Spleen (tissue), 11 donors: ENCODE data around the gene PIP5KL1. TPM values are rescaled to one million over a fixed set of nuclear protein-coding genes. Genes with fewer than 3 reads are reported as not detected.

ENCODE experiments used
- DNase-seq: peaks from one replicate; pipeline ENCODE4 v3.0.0-alpha.2; 2020
- H3K27ac ChIP-seq, 8 donors: fragments of 200-600 bp; sonication (generic) in 7 of 8; 1 replicate in 4 of 8; 2 replicates in 4 of 8; pipeline versions ENCODE4 v1.5.0 to v1.8.0; 2016 to 2021; ENCODE audit warnings: inconsistent platforms in 4 of 8, mild to moderate bottlenecking in 4 of 8, moderate library complexity in 1 of 8
- H3K27me3 ChIP-seq, 7 donors: fragments of 200-600 bp; sonication (generic) in 6 of 7; replicated peaks in 1 of 7; 1 replicate in 4 of 7; 2 replicates in 3 of 7; pipeline versions ENCODE4 v1.5.0 to v1.8.0; 2016 to 2021; ENCODE audit warnings: inconsistent platforms in 3 of 7, mild to moderate bottlenecking in 1 of 7
- H3K36me3 ChIP-seq, 6 donors: fragments of 200-600 bp; sonication (generic) in 5 of 6; 1 replicate in 4 of 6; 2 replicates in 2 of 6; pipeline versions ENCODE4 v1.5.0 to v1.8.0; 2016 to 2021; ENCODE audit warnings: inconsistent platforms in 2 of 6
- H3K4me1 ChIP-seq, 6 donors: fragments of 200-600 bp; sonication (generic) in 5 of 6; 1 replicate in 3 of 6; 2 replicates in 3 of 6; pipeline versions ENCODE4 v1.5.0 to v1.8.0; 2016 to 2021; ENCODE audit warnings: inconsistent platforms in 3 of 6
- H3K4me3 ChIP-seq, 8 donors: fragments of 200-600 bp; sonication (generic) in 7 of 8; 1 replicate in 4 of 8; 2 replicates in 4 of 8; pipeline versions ENCODE4 v1.5.0 to v1.8.0; 2016 to 2021; ENCODE audit warnings: inconsistent platforms in 4 of 8, mild to moderate bottlenecking in 4 of 8, moderate library complexity in 2 of 8
- H3K9me3 ChIP-seq, 8 donors: fragments of 200-600 bp; sonication (generic) in 7 of 8; 1 replicate in 4 of 8; 2 replicates in 4 of 8; pipeline versions ENCODE4 v1.5.0 to v1.8.0; 2016 to 2021; ENCODE audit warnings: inconsistent platforms in 4 of 8
- CTCF ChIP-seq, 11 experiments: fragments of 200-600 bp in 7 of 11; fragments of 450-650 bp in 4 of 11; sonication (generic) in 4 of 11; IDR thresholded peaks in 8 of 11; conservative IDR thresholded peaks in 3 of 11; 1 replicate in 7 of 11; 2 replicates in 4 of 11; pipeline versions ENCODE4 v1.4.0 to v1.8.0; 2016 to 2021; ENCODE audit warnings: antibody characterized with exemption in 11 of 11, inconsistent platforms in 4 of 11, mild to moderate bottlenecking in 1 of 11
- POLR2A ChIP-seq, 3 donors: fragments of 450-650 bp; IDR thresholded peaks; one replicate each; pipeline ENCODE4 v1.5.1; 2017; ENCODE audit warnings: antibody characterized with exemption in 3 of 3, mild to moderate bottlenecking in 1 of 3
- POLR2AphosphoS5 ChIP-seq, 3 donors: sonication (generic); formaldehyde crosslinking; IDR thresholded peaks; one replicate each; pipeline ENCODE4 v1.5.1; 2017; ENCODE audit warnings: antibody characterized with exemption in 3 of 3
- WGBS, 5 donors: extraction: QIAGEN DNeasy Blood & Tissue Kit in 3 of 5; methylation state at CpG; one replicate each; pipeline versions ENCODE4 v1.1.5 to v1.1.7; 2013 to 2018; 5-methylcytosine and 5-hydroxymethylcytosine counted together
- intact Hi-C: fragments of 100-400 bp; cut with DNase I; formaldehyde crosslinking; loops from one replicate; pipeline ENCODE4 v1.15.0; 2023; ENCODE audit warnings: low total_unique reads
- polyA plus RNA-seq, 3 donors: library from polyadenylated mRNA; stranded (reverse); fragments of 200-250 nt; gene quantifications; one replicate each; pipeline ENCODE4 v1.2.1, GENCODE V29; 2013
- total RNA-seq, 7 donors: library from RNA; depleted of rRNA in 3 of 7; stranded (reverse); fragments of >200 nt in 3 of 7; fragmentation: NEBNext Ultra II Directional in 4 of 7; extraction: Animal tissue kit (Norgen Biotek cat#: 25700) in 4 of 7; gene quantifications; one replicate each; pipeline versions ENCODE4 v1.1.0 to v1.2.1, GENCODE V29; 2016 to 2021
- donor health status: healthy with polysubstance abuse.
- donor health status: DM: no; HTN: no; CAD: no; lungs with moderate emphysema.
- donor health status: DM: no; HTN: no; CAD: no.
- donor health status: Bipolar disorder and iron deficiency.
- donor health status: healthy.
- donor health status: DM: no; HTN: no; CAD: no.
- donor health status: DM: yes; HTN: yes; CAD: no.

PIP5KL1 gene
- total and polyA plus RNA-seq, 10 donors: 0.13 to 3.6 (median 0.68) TPM; not detected in 2

- intact Hi-C loops: no loop called here
- peaks cover 0 to 7% (median 0%) of the 10 kb centered on the region in 7 donors for H3K27me3 ChIP-seq
- 51 to 62% (median 58%) methylated on average over 14 to 16 of the region's 16 CpGs for WGBS, 5 donors
- TF ChIP-seq POLR2A (IDR thresholded peaks at IDR 0.05) (peak in 1 of 3 donors; percentile 25), CTCF (IDR thresholded peaks at IDR 0.05 in 8 of 11, conservative IDR thresholded peaks at IDR 0.05 in 3 of 11) (no peak), POLR2AphosphoS5 (IDR thresholded peaks at IDR 0.05) (peak; percentile 53 to 77 (median 71))
- no peaks in the 10 kb centered on the region for H3K9me3 ChIP-seq
- peak; percentile 90 for DNase-seq
- H3K27ac ChIP-seq: peak overlapping the region; percentile 69 to 94 (median 80)
- peaks cover 83 to 100% (median 99%) of the 10 kb centered on the region in 6 donors for H3K4me1 ChIP-seq
- peaks cover 0 to 10% (median 0%) of the 10 kb centered on the region in 6 donors for H3K36me3 ChIP-seq
- peak overlapping the region in 5 of 8 donors; percentile 14 to 94 (median 17) for H3K4me3 ChIP-seq
Observed at GRCh38 chr9:127970401-127971313, 40.1 kb upstream of the PIP5KL1 start.

GRCh38 chr9:127968700-127969383, 38.3 kb upstream of the PIP5KL1 start:
- no peak for TF ChIP-seq CTCF (IDR thresholded peaks at IDR 0.05 in 8 of 11, conservative IDR thresholded peaks at IDR 0.05 in 3 of 11)
- H3K9me3 ChIP-seq: no peaks in the 10 kb centered on the region
- peak overlapping the region in 1 of 8 donors; percentile 94 for H3K4me3 ChIP-seq
- WGBS, 5 donors: 73 to 88% (median 84%) methylated on average over 10 of the region's 10 CpGs
- H3K4me1 ChIP-seq: peaks cover 88 to 100% (median 98%) of the 10 kb centered on the region in 6 donors
- H3K27me3 ChIP-seq: peaks cover 0 to 7% (median 0%) of the 10 kb centered on the region in 7 donors
- no peaks in the 10 kb centered on the region for H3K36me3 ChIP-seq
- DNase-seq: no peak
- intact Hi-C loops: no loop called here
- peak overlapping the region; percentile 36 to 94 (median 80) for H3K27ac ChIP-seq

GRCh38 chr9:127968042-127968441, 37.5 kb upstream of the PIP5KL1 start:
- TF ChIP-seq POLR2AphosphoS5 (IDR thresholded peaks at IDR 0.05): no peak
- TF ChIP-seq CTCF (IDR thresholded peaks at IDR 0.05 in 8 of 11, conservative IDR thresholded peaks at IDR 0.05 in 3 of 11): no peak
- no peak for TF ChIP-seq POLR2A (IDR thresholded peaks at IDR 0.05)
- no peak overlapping the region for H3K4me3 ChIP-seq
- H3K27me3 ChIP-seq: peaks cover 0 to 7% (median 0%) of the 10 kb centered on the region in 7 donors
- H3K36me3 ChIP-seq: no peaks in the 10 kb centered on the region
- 45 to 83% (median 60%) methylated on average over 3 of the region's 3 CpGs for WGBS, 5 donors
- DNase-seq: peak; percentile 66
- intact Hi-C loops: no loop called here
- peaks cover 90 to 100% (median 98%) of the 10 kb centered on the region in 6 donors for H3K4me1 ChIP-seq
- peak overlapping the region in 7 of 8 donors; percentile 10 to 94 (median 81) for H3K27ac ChIP-seq
- H3K9me3 ChIP-seq: no peaks in the 10 kb centered on the region
